ENCODE results near the gene ASCC3.
A peak's percentile ranks its signal among the peaks of the same experiment; 100 is the strongest.

Gene ASCC3

DNA sequence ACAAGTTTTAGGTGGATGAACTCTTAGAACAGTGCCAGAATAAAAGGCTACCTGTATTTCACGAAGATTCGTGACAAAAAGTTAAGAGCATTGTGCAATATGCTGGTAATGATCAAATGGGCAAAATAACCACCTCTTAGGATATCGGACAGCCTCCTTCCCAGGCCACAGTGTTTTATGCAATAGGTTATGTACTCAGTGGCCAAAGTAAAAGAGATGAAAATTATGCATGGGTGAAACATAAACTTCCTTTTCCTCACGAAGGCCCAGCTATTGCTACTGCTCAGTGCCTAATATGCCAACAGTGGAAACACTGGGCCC is 262.8 kb downstream of the ASCC3 start:
- TF ChIP-seq, protein P1, sequence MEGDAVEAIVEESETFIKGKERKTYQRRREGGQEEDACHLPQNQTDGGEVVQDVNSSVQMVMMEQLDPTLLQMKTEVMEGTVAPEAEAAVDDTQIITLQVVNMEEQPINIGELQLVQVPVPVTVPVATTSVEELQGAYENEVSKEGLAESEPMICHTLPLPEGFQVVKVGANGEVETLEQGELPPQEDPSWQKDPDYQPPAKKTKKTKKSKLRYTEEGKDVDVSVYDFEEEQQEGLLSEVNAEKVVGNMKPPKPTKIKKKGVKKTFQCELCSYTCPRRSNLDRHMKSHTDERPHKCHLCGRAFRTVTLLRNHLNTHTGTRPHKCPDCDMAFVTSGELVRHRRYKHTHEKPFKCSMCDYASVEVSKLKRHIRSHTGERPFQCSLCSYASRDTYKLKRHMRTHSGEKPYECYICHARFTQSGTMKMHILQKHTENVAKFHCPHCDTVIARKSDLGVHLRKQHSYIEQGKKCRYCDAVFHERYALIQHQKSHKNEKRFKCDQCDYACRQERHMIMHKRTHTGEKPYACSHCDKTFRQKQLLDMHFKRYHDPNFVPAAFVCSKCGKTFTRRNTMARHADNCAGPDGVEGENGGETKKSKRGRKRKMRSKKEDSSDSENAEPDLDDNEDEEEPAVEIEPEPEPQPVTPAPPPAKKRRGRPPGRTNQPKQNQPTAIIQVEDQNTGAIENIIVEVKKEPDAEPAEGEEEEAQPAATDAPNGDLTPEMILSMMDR (conservative IDR thresholded peaks at IDR 0.05; ENCODE audit: low read depth, low read length), result no peak
- H3K4me3 ChIP-seq (ENCODE audit: low read depth, low read length), result no peak overlapping the region
- no peak for DNase-seq (ENCODE audit: low read depth)

GRCh38 chr6:100617633-100618350 is 263.3 kb downstream of the ASCC3 start:
- H3K4me3 ChIP-seq (ENCODE audit: low read depth, low read length), result no peak overlapping the region
- TF ChIP-seq, protein P1 (conservative IDR thresholded peaks at IDR 0.05; ENCODE audit: low read depth, low read length), result no peak
- DNase-seq (ENCODE audit: low read depth), result peak; percentile 40

DNA sequence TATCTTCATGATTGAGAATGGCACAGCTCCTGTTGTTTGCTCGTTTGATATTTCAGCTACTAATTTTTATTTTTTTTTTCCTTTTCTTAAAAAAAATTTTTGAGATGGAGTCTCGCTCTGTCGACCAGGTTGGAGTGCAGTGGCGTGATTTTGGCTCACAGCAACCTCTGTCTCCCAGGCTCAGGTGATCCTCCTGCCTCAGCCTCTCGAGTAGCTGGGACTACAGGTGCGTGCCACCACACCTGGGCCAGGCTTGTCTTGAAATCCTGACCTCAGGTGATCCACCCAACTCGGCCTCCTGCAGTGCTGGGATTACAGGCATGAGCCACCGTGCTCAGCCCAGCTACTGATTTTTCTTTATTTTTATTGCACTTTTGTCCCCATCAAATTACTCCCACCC is 266.2 kb downstream of the ASCC3 start:
- no peak overlapping the region for H3K4me3 ChIP-seq (ENCODE audit: low read depth, low read length)
- DNase-seq (ENCODE audit: low read depth), result no peak
- TF ChIP-seq, protein P1 (conservative IDR thresholded peaks at IDR 0.05; ENCODE audit: low read depth, low read length), result no peak

GRCh38 chr6:100614386-100614785 is 266.7 kb downstream of the ASCC3 start:
- TF ChIP-seq, protein P1 (conservative IDR thresholded peaks at IDR 0.05; ENCODE audit: low read depth, low read length), result no peak
- DNase-seq (ENCODE audit: low read depth), result no peak
- H3K4me3 ChIP-seq (ENCODE audit: low read depth, low read length), result no peak overlapping the region

DNA sequence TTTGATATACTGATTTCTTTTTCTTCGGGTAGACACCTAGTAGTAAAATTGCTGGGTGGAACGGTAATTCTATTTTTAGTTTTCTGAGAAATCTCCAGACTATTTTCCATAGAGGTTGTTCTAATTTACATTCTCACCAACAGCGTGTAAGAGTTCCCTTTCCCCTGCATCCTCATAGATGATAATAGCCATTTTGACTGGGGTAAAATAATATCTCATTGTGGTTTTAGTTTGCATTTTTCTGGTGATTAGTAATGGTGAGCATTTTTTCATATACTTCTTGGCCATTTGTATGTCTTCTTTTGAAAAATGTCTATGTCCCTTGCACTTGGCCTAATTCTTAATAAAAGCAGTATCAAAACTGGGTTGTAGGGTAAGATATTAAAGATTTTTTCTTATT is 267.5 kb downstream of the ASCC3 start:
- TF ChIP-seq, protein P1 (conservative IDR thresholded peaks at IDR 0.05; ENCODE audit: low read depth, low read length), result no peak
- no peak overlapping the region for H3K4me3 ChIP-seq (ENCODE audit: low read depth, low read length)
- peak; percentile 33 for DNase-seq (ENCODE audit: low read depth)

- DNase-seq (ENCODE audit: low read depth), result no peak
- TF ChIP-seq, protein P1 (conservative IDR thresholded peaks at IDR 0.05; ENCODE audit: low read depth, low read length), result no peak
- no peak overlapping the region for H3K4me3 ChIP-seq (ENCODE audit: low read depth, low read length)
Observed at GRCh38 chr6:100612094-100612493, 269.0 kb downstream of the ASCC3 start.

- H3K4me3 ChIP-seq (ENCODE audit: low read depth, low read length), result no peak overlapping the region
- TF ChIP-seq, protein P1 (conservative IDR thresholded peaks at IDR 0.05; ENCODE audit: low read depth, low read length), result no peak
- DNase-seq (ENCODE audit: low read depth), result no peak
Observed at GRCh38 chr6:100599088-100599770, 281.9 kb downstream of the ASCC3 start.
